ENCODE measurements around the gene SNF8. TPM values are rescaled to one million over a fixed set of nuclear protein-coding genes. Genes with fewer than 3 reads are reported as not detected.

SNF8 gene
- total RNA-seq, 1 donor from 2014 or later = 153 TPM

- peaks cover 24% of the 10 kb centered on the region for H3K4me1 Mint-ChIP-seq
- DNase-seq (ENCODE audit: low read depth, low spot score) = no peak
- no peak overlapping the region for H3K4me3 Mint-ChIP-seq
- no peak overlapping the region for H3K27ac Mint-ChIP-seq (ENCODE audit: unreplicated experiment)
- no peaks in the 10 kb centered on the region for H3K9me3 Mint-ChIP-seq
- H3K36me3 Mint-ChIP-seq (ENCODE audit: low read depth) = no peaks in the 10 kb centered on the region
- H3K27me3 Mint-ChIP-seq (ENCODE audit: low read depth) = peaks cover 14% of the 10 kb centered on the region
- TF ChIP-seq CTCF (conservative IDR thresholded peaks at IDR 0.05) = no peak
These were observed 26.4 kb upstream of the SNF8 start for GRCh38 chr17:48970865-48971687.

GRCh38 chr17:48970224-48970623, 25.6 kb upstream of the SNF8 start:
- H3K36me3 Mint-ChIP-seq (ENCODE audit: low read depth) = no peaks in the 10 kb centered on the region

GRCh38 chr17:48961516-48962233, 17.0 kb upstream of the SNF8 start:
- H3K27ac Mint-ChIP-seq (ENCODE audit: unreplicated experiment) = no peak overlapping the region
- TF ChIP-seq CTCF (conservative IDR thresholded peaks at IDR 0.05) = no peak
- no peak for DNase-seq (ENCODE audit: low read depth, low spot score)
- H3K36me3 Mint-ChIP-seq (ENCODE audit: low read depth) = no peaks in the 10 kb centered on the region
- no peaks in the 10 kb centered on the region for H3K9me3 Mint-ChIP-seq
- H3K4me3 Mint-ChIP-seq = no peak overlapping the region
- peaks cover 17% of the 10 kb centered on the region for H3K4me1 Mint-ChIP-seq
- peaks cover 13% of the 10 kb centered on the region for H3K27me3 Mint-ChIP-seq (ENCODE audit: low read depth)

More at GRCh38 chr17:48970224-48970623, 25.6 kb upstream of the SNF8 start:
- Mint-ChIP-seq H3K27ac (ENCODE audit: unreplicated experiment) (no peak overlapping the region), H3K27me3 (ENCODE audit: low read depth) (peaks cover 14% of the 10 kb centered on the region), H3K4me3 (no peak overlapping the region), H3K9me3 (no peaks in the 10 kb centered on the region), H3K4me1 (peaks cover 29% of the 10 kb centered on the region)
- no peak for TF ChIP-seq CTCF (conservative IDR thresholded peaks at IDR 0.05)
- DNase-seq (ENCODE audit: low read depth, low spot score) = no peak

- no peak for TF ChIP-seq CTCF (conservative IDR thresholded peaks at IDR 0.05)
- H3K9me3 Mint-ChIP-seq = no peaks in the 10 kb centered on the region
- H3K27ac Mint-ChIP-seq (ENCODE audit: unreplicated experiment) = no peak overlapping the region
- DNase-seq (ENCODE audit: low read depth, low spot score) = no peak
- H3K4me1 Mint-ChIP-seq = peaks cover 17% of the 10 kb centered on the region
- H3K4me3 Mint-ChIP-seq = no peak overlapping the region
- H3K36me3 Mint-ChIP-seq (ENCODE audit: low read depth) = no peaks in the 10 kb centered on the region
- H3K27me3 Mint-ChIP-seq (ENCODE audit: low read depth) = peaks cover 13% of the 10 kb centered on the region
These were observed 16.3 kb upstream of the SNF8 start for GRCh38 chr17:48960834-48961515.

GRCh38 chr17:48954300-48954755, 9.7 kb upstream of the SNF8 start:
- Mint-ChIP-seq H3K9me3 (no peaks in the 10 kb centered on the region), H3K27me3 (ENCODE audit: low read depth) (peaks cover 4% of the 10 kb centered on the region), H3K4me1 (peaks cover 14% of the 10 kb centered on the region), H3K27ac (ENCODE audit: unreplicated experiment) (no peak overlapping the region), H3K36me3 (ENCODE audit: low read depth) (no peaks in the 10 kb centered on the region), H3K4me3 (no peak overlapping the region)
- no peak for DNase-seq (ENCODE audit: low read depth, low spot score)
- peak; percentile 52 for TF ChIP-seq CTCF (conservative IDR thresholded peaks at IDR 0.05)
